Inferior parietal cortex (tissue), 1 donor: ENCODE data around the gene IGFBP2.

Source experiments
- DNase-seq: peaks from one replicate; pipeline ENCODE4 v3.0.0-alpha.2; 2016; ENCODE audit errors: extremely low spot score

The IGFBP2 gene

GRCh38 chr2:216661639-216662375 lies 28.6 kb downstream of the IGFBP2 start:
- no peak for DNase-seq

- DNase-seq, result no peak
Measured at GRCh38 chr2:216663106-216663505, 29.9 kb downstream of the IGFBP2 start.

GRCh38 chr2:216663846-216664245 lies 30.6 kb downstream of the IGFBP2 start:
- DNase-seq, result no peak

DNA sequence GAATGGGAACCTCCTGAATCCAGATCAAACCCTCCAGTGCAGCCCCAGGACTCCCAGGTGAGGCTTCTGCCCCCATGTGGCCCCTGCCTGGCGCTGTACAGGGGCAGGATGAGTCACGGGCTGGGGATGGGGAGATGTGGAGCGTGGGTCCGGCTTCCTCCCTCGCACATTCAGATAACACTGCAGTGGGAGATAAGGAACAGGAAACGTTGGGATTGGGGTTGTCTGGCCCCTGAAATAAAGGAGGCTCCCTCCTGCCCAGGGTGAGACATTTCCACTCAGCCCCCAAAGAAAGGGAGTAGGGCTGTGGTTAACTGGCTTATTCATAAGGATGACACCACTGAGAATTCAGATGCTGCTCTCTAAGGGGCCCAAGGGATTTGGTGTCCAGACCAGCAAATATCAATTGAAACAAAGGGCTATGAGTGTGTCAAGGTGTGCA lies 31.4 kb downstream of the IGFBP2 start:
- DNase-seq, result no peak

DNA sequence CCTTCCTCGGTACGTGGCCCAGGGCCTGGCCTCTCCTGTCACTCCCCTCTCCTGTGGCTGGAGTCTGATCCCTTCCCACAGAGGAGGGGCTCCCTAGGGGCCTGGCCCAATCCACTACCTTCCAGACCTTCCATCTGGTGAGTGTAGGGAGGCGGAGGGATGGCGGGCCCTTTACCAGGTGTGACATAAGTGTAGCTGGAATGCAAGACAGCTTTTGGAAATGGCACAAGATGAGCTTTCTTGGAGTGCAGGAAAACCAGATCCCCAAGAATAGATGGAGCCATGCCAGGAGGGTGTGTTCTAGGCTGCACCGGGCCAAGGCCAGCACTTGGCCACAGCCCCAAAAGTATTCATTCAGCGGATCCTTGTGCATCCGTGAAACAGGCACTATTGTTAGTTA lies 32.0 kb downstream of the IGFBP2 start:
- no peak for DNase-seq

- no peak for DNase-seq
Measured at GRCh38 chr2:216665717-216666116, 32.5 kb downstream of the IGFBP2 start.

GRCh38 chr2:216666461-216667233 lies 33.4 kb downstream of the IGFBP2 start:
- DNase-seq, result peak; percentile 93

- no peak for DNase-seq
Measured at GRCh38 chr2:216670266-216671080, 37.3 kb downstream of the IGFBP2 start.

DNA sequence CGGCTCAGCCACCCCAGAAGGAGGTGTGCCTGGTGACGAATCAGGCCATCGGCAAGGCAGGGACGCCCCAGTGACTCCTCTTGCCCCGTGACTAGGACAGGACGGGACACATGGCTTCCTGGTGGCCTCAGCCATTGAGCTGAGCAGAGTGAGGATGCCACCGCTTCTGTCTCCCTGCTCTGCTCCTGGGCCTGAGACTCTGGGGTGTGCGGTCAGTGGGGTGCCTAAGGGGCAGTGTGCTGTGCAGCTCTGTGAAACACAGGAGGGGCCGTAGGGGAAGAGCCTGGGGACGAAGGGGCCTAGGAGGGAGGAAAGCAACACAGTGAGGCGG lies 37.8 kb downstream of the IGFBP2 start:
- no peak for DNase-seq

- no peak for DNase-seq
Measured at GRCh38 chr2:216671791-216672343, 38.6 kb downstream of the IGFBP2 start.

DNA sequence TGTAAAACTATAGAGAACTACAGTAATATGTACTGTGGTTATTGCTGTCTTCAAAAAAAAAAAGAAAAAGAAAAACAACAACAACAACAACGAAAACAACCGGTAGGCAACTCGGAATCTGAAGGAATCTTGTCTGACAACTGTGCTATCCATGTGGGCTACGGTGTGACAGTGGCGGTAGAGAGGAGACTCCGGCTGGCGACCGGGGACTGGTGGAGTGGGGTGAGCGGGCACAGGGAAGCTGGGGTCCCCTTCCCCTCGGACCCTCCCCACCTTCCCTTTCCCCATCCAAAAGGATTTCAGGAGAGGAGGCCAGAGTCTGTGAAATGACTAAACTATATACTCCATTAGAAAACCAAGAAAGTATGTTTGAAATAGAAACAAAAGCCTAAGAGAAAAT lies 39.2 kb downstream of the IGFBP2 start:
- no peak for DNase-seq

GRCh38 chr2:216673021-216673420 lies 39.8 kb downstream of the IGFBP2 start:
- DNase-seq, result no peak

DNA sequence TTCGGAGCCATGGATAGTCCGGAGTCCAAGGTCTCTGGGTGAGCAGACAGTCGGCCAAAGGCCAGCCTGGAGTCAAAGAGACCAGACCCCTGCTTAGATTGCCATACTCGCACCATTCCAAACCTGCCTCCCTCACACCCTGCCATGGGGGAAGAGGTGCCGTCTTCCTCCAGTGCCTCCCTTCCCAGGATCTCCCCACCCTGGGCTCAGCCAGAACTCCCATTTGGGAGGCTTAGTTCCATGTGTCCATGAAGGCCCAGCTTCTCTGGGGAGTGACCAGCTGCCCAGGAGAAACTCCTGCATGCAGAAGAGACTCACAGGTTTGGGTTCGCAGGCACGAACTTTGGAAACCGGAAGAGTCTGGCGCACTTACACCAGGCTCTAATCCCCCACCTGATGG lies 40.4 kb downstream of the IGFBP2 start:
- DNase-seq, result no peak

DNA sequence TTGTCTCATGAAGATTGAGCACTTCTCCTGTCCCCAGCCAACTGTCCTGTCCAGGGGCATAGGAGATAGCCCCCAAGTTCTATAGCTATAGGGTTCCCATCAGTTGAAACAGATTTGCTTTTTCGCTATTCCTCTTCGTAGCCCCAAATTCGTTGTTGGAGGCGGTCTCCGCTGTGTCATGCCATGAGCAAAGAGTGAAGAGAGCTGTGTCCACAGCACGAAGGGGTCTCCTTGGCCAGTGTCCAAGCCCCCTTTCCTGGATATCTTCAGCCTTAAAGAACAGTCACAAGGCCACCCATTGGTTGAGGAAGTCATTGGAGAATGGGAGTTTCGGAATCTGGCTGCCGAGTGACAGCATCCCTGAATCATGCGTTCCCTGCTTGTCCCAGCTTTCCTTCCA lies 41.2 kb downstream of the IGFBP2 start:
- no peak for DNase-seq

DNA sequence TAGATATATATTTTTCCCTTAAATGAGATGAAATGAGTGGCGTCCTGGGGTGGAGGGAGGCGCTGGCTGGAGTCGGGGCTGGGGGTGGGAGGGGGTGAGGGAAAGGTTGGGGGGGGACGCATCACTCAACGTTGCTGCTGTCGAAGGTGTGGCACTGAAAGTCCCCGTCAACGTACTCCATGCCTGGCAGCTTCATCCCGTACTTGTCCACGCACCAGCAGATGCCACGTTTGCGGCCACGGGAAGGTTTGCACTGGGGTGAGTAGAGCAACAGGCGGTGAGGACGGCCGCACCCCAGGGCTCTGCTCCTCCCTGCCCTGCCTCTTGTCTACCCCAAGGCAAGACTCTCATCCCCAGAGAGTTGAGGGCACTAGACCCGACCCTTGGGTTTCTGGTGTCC lies 43.4 kb downstream of the IGFBP2 start:
- DNase-seq, result no peak

DNA sequence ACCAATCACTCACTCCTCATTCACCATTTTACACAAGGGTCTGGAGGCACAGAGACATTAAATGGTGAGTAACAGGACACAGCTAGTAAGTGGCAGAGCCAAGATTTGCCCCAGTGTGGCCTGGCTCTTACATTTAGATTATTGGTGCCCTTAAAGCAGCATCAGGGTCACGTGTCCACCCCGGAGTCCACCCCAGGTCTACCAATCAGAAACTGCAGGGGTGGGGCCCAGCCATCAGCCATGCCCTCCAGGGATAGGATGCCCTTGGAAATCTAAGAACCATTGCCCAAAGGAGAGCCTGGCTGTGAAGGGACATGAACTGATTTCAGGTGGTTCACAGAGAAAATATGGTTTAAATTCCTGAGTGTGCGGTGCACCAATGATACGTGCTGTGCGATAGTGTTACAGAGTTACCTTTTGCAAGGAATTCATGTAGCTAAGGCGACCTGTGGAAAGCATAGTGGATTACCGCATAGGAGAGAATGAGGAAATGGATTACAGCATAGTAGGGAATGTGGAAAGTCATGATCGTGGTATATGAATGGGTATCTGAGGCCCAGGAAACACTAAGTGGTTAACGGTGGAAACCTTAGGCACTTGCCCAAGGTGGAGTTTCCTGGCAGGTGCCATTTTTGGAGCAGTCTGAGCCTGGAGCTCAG lies 44.3 kb downstream of the IGFBP2 start:
- DNase-seq, result no peak

GRCh38 chr2:216678098-216678465 lies 44.9 kb downstream of the IGFBP2 start:
- DNase-seq, result no peak

- no peak for DNase-seq
Measured at GRCh38 chr2:216678813-216679657, 45.8 kb downstream of the IGFBP2 start.

GRCh38 chr2:216679658-216680024 lies 46.4 kb downstream of the IGFBP2 start:
- DNase-seq, result no peak

GRCh38 chr2:216680951-216681629 lies 47.9 kb downstream of the IGFBP2 start:
- no peak for DNase-seq
